Neural progenitor cell (in vitro differentiated cells): ENCODE results near the gene TRABD2B. TPM values are rescaled to one million over a fixed set of nuclear protein-coding genes. Genes with fewer than 3 reads are reported as not detected.

Source experiments
- DNase-seq: peaks from one replicate; pipeline ENCODE4 v3.0.0-alpha.2; 2016; ENCODE audit warnings: low spot score
- H2AFZ ChIP-seq: fragments of 200-600 bp; sonication (generic); replicated peaks from 2 replicates; pipeline ENCODE4 v1.6.1; 2016; ENCODE audit warnings: antibody characterized with exemption
- H3F3A ChIP-seq: fragments of 200-600 bp; sonication (generic); 2 replicates; pipeline ENCODE4 v1.6.1; 2016; ENCODE audit warnings: antibody characterized with exemption, low read depth
- H3K27ac ChIP-seq: fragments of 200-600 bp; sonication (generic); 2 replicates; pipeline ENCODE4 v1.5.1; 2016; ENCODE audit warnings: mild to moderate bottlenecking
- H3K27me3 ChIP-seq: fragments of 200-600 bp; sonication (generic); 2 replicates; pipeline ENCODE4 v1.6.1; 2016; ENCODE audit warnings: mild to moderate bottlenecking, moderate library complexity
- H3K36me3 ChIP-seq: fragments of 200-600 bp; sonication (generic); 2 replicates; pipeline ENCODE4 v1.5.1; 2016
- H3K4me1 ChIP-seq: fragments of 200-600 bp; sonication (generic); 2 replicates; pipeline ENCODE4 v1.6.1; 2016; ENCODE audit warnings: mixed run types
- H3K4me2 ChIP-seq: fragments of 200-600 bp; sonication (generic); 2 replicates; pipeline ENCODE4 v1.6.1; 2016
- H3K4me3 ChIP-seq: fragments of 200-600 bp; sonication (generic); 2 replicates; pipeline ENCODE4 v1.5.1; 2016
- H3K79me2 ChIP-seq: fragments of 200-600 bp; sonication (generic); 2 replicates; pipeline ENCODE4 v1.6.1; 2016; ENCODE audit warnings: low read depth
- H3K9ac ChIP-seq: fragments of 200-600 bp; sonication (generic); 2 replicates; pipeline ENCODE4 v1.6.1; 2016
- H3K9me3 ChIP-seq: fragments of 200-600 bp; sonication (generic); 2 replicates; pipeline ENCODE4 v1.5.1; 2016; ENCODE audit warnings: low read depth
- H4K20me1 ChIP-seq: fragments of 200-600 bp; sonication (generic); 2 replicates; pipeline ENCODE4 v1.6.1; 2016; ENCODE audit warnings: low read depth
- H3K27ac Mint-ChIP-seq: 3 replicates; pipeline ENCODE4 v1.8.0; 2021; ENCODE audit warnings: mixed read lengths
- H3K27me3 Mint-ChIP-seq: 2 replicates; pipeline ENCODE4 v1.8.0; 2022; ENCODE audit warnings: low read depth, mild to moderate bottlenecking, inconsistent platforms, moderate library complexity, mixed read lengths; ENCODE audit not compliant: insufficient read depth
- H3K36me3 Mint-ChIP-seq: 3 replicates; pipeline ENCODE4 v1.8.0; 2021; ENCODE audit warnings: mixed read lengths
- H3K4me1 Mint-ChIP-seq: 3 replicates; pipeline ENCODE4 v1.8.0; 2021; ENCODE audit warnings: mixed read lengths
- H3K4me3 Mint-ChIP-seq: 3 replicates; pipeline ENCODE4 v1.8.0; 2021; ENCODE audit warnings: mild to moderate bottlenecking, moderate library complexity, mixed read lengths
- H3K9me3 Mint-ChIP-seq: 3 replicates; pipeline ENCODE4 v1.8.0; 2020; ENCODE audit warnings: mixed read lengths
- EZH2 ChIP-seq: fragments of 200-600 bp; sonication (generic); IDR thresholded peaks from 2 replicates; pipeline ENCODE4 v1.6.1; 2017; ENCODE audit warnings: antibody characterized with exemption, mild to moderate bottlenecking, moderate library complexity
- EZH2phosphoT487 ChIP-seq: fragments of 200-600 bp; sonication (generic); IDR thresholded peaks from 2 replicates; pipeline ENCODE4 v1.6.1; 2017; ENCODE audit warnings: antibody characterized with exemption
- total RNA-seq: library from RNA; depleted of rRNA; stranded (reverse); fragments of >200 nt; gene quantifications from 2 replicates; pipeline ENCODE4 v1.2.3, GENCODE V29; 2015; ENCODE audit warnings: low replicate concordance
- TF ChIP-seq, protein P1 (sequence below): fragments of 200-600 bp; sonication (generic); IDR thresholded peaks from 2 replicates; pipeline ENCODE4 v1.5.1; 2017; ENCODE audit warnings: antibody characterized with exemption, mild to moderate bottlenecking

The TRABD2B gene
- total RNA-seq, 1 donor from 2014 or later, result 0.09 TPM

DNA sequence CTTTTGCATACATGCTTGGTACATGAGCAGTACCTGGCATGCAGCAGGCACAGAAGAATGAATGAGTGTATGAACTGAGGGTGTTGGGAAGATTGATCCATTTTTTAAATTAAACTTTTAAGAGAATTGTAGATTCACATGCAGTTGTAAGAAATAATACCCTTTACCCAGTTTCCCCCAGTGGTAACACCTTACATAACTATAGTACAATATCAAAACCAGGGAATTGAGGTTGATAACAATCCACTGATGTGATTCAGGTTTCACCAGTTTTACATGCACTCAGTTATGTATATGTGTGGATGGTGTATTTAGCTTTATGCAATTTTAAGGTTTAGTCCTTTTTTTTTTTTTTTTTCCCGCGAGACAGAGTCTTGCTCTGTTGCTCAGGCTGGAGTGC, 20.5 kb downstream of the TRABD2B start:
- H4K20me1 ChIP-seq, result no peaks in the 10 kb centered on the region
- H3K36me3 Mint-ChIP-seq, result peaks cover 18% of the 10 kb centered on the region
- no peaks in the 10 kb centered on the region for H3K79me2 ChIP-seq
- H2AFZ ChIP-seq, result no peak overlapping the region
- H3K4me2 ChIP-seq, result no peak overlapping the region
- TF ChIP-seq EZH2phosphoT487 (no peak), EZH2 (no peak)
- no peaks in the 10 kb centered on the region for H3K36me3 ChIP-seq
- H3K4me3 Mint-ChIP-seq, result no peak overlapping the region
- H3K4me1 ChIP-seq, result no peaks in the 10 kb centered on the region
- no peak overlapping the region for H3K27ac ChIP-seq
- no peaks in the 10 kb centered on the region for H3K9me3 Mint-ChIP-seq
- no peak overlapping the region for H3K4me3 ChIP-seq
- H3K27me3 ChIP-seq, result no peaks in the 10 kb centered on the region
- H3K9me3 ChIP-seq, result no peaks in the 10 kb centered on the region
- DNase-seq, result no peak
- no peak overlapping the region for H3K9ac ChIP-seq
- no peaks in the 10 kb centered on the region for H3F3A ChIP-seq
- no peak overlapping the region for H3K27ac Mint-ChIP-seq
- peaks cover 7% of the 10 kb centered on the region for H3K4me1 Mint-ChIP-seq
- peaks cover 9% of the 10 kb centered on the region for H3K27me3 Mint-ChIP-seq

DNA sequence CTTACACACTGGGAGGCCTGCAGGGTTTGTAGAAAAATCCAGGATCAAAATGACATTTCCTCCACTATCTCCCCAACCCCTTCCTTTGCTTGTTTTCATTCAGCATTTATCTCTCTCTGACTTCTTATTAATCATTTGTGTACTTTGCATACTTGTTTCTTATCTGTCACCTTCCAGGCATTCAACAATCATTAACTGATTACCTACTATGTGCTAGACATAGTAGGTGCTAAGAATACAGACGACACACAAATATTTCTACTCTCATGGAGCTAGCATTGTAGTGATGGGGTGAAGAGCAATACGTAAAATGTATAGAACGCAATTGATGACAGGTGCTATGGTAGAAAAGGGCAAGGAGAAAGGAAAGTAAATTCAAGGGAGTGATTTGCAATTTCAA, 20.9 kb downstream of the TRABD2B start:
- Mint-ChIP-seq H3K4me1 (peaks cover 5% of the 10 kb centered on the region), H3K4me3 (no peak overlapping the region), H3K27me3 (peaks cover 7% of the 10 kb centered on the region), H3K9me3 (no peaks in the 10 kb centered on the region), H3K36me3 (peaks cover 18% of the 10 kb centered on the region), H3K27ac (no peak overlapping the region)
- no peak overlapping the region for H2AFZ ChIP-seq
- H3K4me1 ChIP-seq, result no peaks in the 10 kb centered on the region
- no peak for DNase-seq
- H3K79me2 ChIP-seq, result no peaks in the 10 kb centered on the region
- H3K9ac ChIP-seq, result no peak overlapping the region
- TF ChIP-seq EZH2, result no peak
- TF ChIP-seq, protein P1, sequence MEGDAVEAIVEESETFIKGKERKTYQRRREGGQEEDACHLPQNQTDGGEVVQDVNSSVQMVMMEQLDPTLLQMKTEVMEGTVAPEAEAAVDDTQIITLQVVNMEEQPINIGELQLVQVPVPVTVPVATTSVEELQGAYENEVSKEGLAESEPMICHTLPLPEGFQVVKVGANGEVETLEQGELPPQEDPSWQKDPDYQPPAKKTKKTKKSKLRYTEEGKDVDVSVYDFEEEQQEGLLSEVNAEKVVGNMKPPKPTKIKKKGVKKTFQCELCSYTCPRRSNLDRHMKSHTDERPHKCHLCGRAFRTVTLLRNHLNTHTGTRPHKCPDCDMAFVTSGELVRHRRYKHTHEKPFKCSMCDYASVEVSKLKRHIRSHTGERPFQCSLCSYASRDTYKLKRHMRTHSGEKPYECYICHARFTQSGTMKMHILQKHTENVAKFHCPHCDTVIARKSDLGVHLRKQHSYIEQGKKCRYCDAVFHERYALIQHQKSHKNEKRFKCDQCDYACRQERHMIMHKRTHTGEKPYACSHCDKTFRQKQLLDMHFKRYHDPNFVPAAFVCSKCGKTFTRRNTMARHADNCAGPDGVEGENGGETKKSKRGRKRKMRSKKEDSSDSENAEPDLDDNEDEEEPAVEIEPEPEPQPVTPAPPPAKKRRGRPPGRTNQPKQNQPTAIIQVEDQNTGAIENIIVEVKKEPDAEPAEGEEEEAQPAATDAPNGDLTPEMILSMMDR, result no peak
- H3F3A ChIP-seq, result no peaks in the 10 kb centered on the region
- no peak overlapping the region for H3K27ac ChIP-seq
- no peak overlapping the region for H3K4me2 ChIP-seq
- no peak overlapping the region for H3K4me3 ChIP-seq
- no peaks in the 10 kb centered on the region for H4K20me1 ChIP-seq
- no peaks in the 10 kb centered on the region for H3K36me3 ChIP-seq
- H3K27me3 ChIP-seq, result no peaks in the 10 kb centered on the region
- H3K9me3 ChIP-seq, result no peaks in the 10 kb centered on the region

DNA sequence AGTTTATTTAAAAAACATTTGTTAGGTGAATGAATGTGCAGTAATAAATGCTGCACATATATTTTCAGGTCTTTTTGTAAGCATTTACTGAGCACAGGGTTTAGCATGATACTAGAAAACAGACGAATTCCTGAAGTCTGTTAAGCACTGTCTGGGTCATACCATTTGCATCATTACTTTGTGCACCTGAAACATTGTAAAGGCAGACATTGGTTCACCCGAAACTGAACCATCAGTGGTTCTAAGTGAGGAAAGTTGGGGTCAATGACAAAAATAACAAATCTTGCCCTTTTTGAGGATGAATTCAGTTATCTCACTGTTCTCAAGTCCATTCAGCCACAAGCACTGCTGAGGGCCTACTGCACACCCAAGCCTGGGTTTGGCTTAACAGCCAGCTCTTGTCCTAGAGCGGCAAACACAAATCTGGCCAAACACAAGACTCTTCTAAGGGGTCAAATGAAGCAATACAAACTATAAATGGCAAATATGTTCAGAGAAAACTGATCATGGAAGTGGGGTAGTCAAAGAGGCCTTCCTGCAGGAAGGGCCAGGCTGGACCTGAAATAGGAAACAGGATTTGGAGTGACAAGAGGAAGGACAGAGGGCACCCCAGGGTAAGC, 21.8 kb downstream of the TRABD2B start:
- Histone ChIP-seq H3K9me3 (no peaks in the 10 kb centered on the region), H4K20me1 (no peaks in the 10 kb centered on the region), H3K27ac (no peak overlapping the region), H3K4me1 (no peaks in the 10 kb centered on the region), H3K4me3 (no peak overlapping the region), H3K4me2 (no peak overlapping the region), H3F3A (no peaks in the 10 kb centered on the region), H3K79me2 (no peaks in the 10 kb centered on the region), H3K9ac (no peak overlapping the region), H3K27me3 (no peaks in the 10 kb centered on the region), H2AFZ (no peak overlapping the region), H3K36me3 (no peaks in the 10 kb centered on the region)
- Mint-ChIP-seq H3K4me1 (peaks cover 5% of the 10 kb centered on the region), H3K4me3 (no peak overlapping the region), H3K9me3 (no peaks in the 10 kb centered on the region), H3K27me3 (peaks cover 2% of the 10 kb centered on the region), H3K36me3 (peaks cover 13% of the 10 kb centered on the region), H3K27ac (no peak overlapping the region)
- no peak for DNase-seq
- TF ChIP-seq EZH2, result no peak
- TF ChIP-seq EZH2phosphoT487, result no peak
- TF ChIP-seq, protein P1, result no peak

DNA sequence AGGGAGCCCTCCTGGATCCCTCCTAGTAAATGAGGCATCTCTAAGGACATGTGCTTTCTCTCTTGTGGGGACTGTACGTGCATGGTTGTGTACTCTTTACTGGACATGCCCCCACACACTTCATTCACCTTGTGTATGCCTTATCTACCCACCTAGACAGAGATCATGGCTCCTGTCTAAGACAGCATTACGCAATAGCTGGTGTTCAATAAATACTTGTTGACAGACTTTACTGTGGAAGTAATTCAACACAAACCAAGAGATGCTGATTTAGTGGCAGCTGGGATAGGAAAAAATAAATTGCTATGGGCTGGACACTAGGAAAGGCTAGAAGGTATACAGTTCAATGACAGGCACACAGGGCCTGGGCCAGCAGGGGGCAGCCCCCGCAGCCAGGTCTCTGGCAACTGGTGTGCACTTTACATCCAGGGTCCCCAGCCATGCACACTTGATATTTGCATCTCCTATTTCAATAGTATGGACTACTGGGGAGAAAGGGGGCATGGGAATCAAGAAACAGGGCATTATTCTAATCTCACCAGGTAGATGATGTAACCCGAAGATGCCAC, 24.2 kb downstream of the TRABD2B start:
- Histone ChIP-seq H2AFZ (no peak overlapping the region), H3F3A (no peaks in the 10 kb centered on the region), H3K27ac (no peak overlapping the region), H3K79me2 (no peaks in the 10 kb centered on the region), H4K20me1 (no peaks in the 10 kb centered on the region), H3K27me3 (no peaks in the 10 kb centered on the region), H3K9ac (no peak overlapping the region), H3K36me3 (no peaks in the 10 kb centered on the region), H3K4me3 (no peak overlapping the region), H3K4me1 (no peaks in the 10 kb centered on the region), H3K4me2 (no peak overlapping the region), H3K9me3 (no peaks in the 10 kb centered on the region)
- TF ChIP-seq, protein P1, result peak; percentile 51
- TF ChIP-seq EZH2 (no peak), EZH2phosphoT487 (no peak)
- Mint-ChIP-seq H3K27ac (no peak overlapping the region), H3K4me1 (peaks cover 16% of the 10 kb centered on the region), H3K4me3 (no peak overlapping the region), H3K36me3 (peaks cover 9% of the 10 kb centered on the region), H3K27me3 (no peaks in the 10 kb centered on the region), H3K9me3 (no peaks in the 10 kb centered on the region)
- DNase-seq, result peak; percentile 27
